Activated B cell treated with CpG ODN at 0.5 μM for 24 hours (primary cell): ENCODE results near the gene NTHL1. TPM values are rescaled to one million over a fixed set of nuclear protein-coding genes. Genes with fewer than 3 reads are reported as not detected.

Source experiments
- ATAC-seq: fragments of 200-7000 bp; cut with Tn5 transposase; one replicate; pipeline ENCODE4 v1.10.0; 2021; ENCODE audit warnings: low read depth, mild to moderate bottlenecking, moderate library complexity
- CTCF ChIA-PET: fragments of 350-600 bp; sonication (Branson Sonifier 250); formaldehyde crosslinking; loops from one replicate; lab custom pipeline; 2021; ENCODE audit warnings: antibody characterized with exemption; lab: Charles Lee
- POLR2A ChIA-PET: fragments of 350-600 bp; sonication (Branson Sonifier 250); formaldehyde crosslinking; loops from one replicate; lab custom pipeline; 2021; ENCODE audit warnings: antibody characterized with exemption; lab: Charles Lee
- DNase-seq: peaks from one replicate; pipeline ENCODE4 v3.0.0; 2022
- H3K27ac Mint-ChIP-seq: one replicate; pipeline ENCODE4 v1.8.0; 2020; ENCODE audit warnings: mixed read lengths
- H3K27me3 Mint-ChIP-seq: one replicate; pipeline ENCODE4 v1.8.0; 2021; ENCODE audit warnings: mixed read lengths
- H3K36me3 Mint-ChIP-seq: one replicate; pipeline ENCODE4 v1.8.0; 2021; ENCODE audit warnings: low read depth, mixed read lengths
- H3K4me1 Mint-ChIP-seq: one replicate; pipeline ENCODE4 v1.8.0; 2021; ENCODE audit warnings: mixed read lengths
- H3K4me3 Mint-ChIP-seq: one replicate; pipeline ENCODE4 v1.8.0; 2020; ENCODE audit warnings: mild to moderate bottlenecking, mixed read lengths
- H3K9me3 Mint-ChIP-seq: one replicate; pipeline ENCODE4 v1.8.0; 2020; ENCODE audit warnings: mixed read lengths
- intact Hi-C: fragments of 100-400 bp; cut with micrococcal nuclease; formaldehyde crosslinking; loops from one replicate; pipeline ENCODE4 v1.15.1; 2024
- total RNA-seq: library from RNA; stranded (reverse); gene quantifications from 2 replicates; pipeline ENCODE4 v1.2.3, GENCODE V29; 2022
- TF ChIP-seq, protein P1 (sequence below): fragments of 200-600 bp; IDR thresholded peaks from one replicate; pipeline ENCODE4 v1.8.0; 2022; ENCODE audit warnings: antibody characterized with exemption, mild to moderate bottlenecking

The NTHL1 gene
- total RNA-seq, 1 donor from 2014 or later, result 10.5 TPM

DNA sequence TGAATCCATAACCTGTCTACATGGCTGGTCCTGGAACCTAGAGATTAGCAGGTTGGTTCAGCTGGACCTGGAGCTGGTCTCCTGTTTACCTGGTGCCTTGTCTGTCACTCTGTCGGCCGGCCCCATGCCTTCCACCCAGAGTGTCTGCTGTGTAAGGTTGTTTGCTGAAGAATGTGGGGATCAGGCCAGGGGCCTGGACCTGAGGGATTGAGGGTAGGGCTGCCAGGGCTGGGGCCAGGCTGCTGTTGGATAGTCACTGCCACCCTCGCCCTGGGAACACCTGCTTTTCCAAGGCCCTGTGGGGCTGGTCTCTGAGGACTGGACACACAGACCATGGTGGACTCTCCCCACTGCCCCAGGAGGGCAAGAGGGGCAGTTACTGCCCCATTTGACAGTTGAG is 19.5 kb downstream of the NTHL1 start:
- Mint-ChIP-seq H3K9me3 (no peaks in the 10 kb centered on the region), H3K36me3 (no peaks in the 10 kb centered on the region), H3K4me3 (peak overlapping the region; percentile 69), H3K4me1 (peaks cover 12% of the 10 kb centered on the region), H3K27ac (no peak overlapping the region), H3K27me3 (peaks cover 8% of the 10 kb centered on the region)
- DNase-seq (no peak), ATAC-seq (no peak)
- intact Hi-C loops, result no loop called here
- ChIA-PET CTCF (interaction anchor here (1.8 kb wide), 1 partner anchor 112 kb away, joined by 7 read pairs; no protein-coding TSS in a partner anchor), POLR2A (interaction anchor here (0.6 to 1.6 kb wide), 2 partner anchors 127 to 628 kb away, joined by 9 to 12 read pairs; partner anchors contain the start of gene TRAF7)
- TF ChIP-seq, protein P1, sequence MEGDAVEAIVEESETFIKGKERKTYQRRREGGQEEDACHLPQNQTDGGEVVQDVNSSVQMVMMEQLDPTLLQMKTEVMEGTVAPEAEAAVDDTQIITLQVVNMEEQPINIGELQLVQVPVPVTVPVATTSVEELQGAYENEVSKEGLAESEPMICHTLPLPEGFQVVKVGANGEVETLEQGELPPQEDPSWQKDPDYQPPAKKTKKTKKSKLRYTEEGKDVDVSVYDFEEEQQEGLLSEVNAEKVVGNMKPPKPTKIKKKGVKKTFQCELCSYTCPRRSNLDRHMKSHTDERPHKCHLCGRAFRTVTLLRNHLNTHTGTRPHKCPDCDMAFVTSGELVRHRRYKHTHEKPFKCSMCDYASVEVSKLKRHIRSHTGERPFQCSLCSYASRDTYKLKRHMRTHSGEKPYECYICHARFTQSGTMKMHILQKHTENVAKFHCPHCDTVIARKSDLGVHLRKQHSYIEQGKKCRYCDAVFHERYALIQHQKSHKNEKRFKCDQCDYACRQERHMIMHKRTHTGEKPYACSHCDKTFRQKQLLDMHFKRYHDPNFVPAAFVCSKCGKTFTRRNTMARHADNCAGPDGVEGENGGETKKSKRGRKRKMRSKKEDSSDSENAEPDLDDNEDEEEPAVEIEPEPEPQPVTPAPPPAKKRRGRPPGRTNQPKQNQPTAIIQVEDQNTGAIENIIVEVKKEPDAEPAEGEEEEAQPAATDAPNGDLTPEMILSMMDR, result no peak

DNA sequence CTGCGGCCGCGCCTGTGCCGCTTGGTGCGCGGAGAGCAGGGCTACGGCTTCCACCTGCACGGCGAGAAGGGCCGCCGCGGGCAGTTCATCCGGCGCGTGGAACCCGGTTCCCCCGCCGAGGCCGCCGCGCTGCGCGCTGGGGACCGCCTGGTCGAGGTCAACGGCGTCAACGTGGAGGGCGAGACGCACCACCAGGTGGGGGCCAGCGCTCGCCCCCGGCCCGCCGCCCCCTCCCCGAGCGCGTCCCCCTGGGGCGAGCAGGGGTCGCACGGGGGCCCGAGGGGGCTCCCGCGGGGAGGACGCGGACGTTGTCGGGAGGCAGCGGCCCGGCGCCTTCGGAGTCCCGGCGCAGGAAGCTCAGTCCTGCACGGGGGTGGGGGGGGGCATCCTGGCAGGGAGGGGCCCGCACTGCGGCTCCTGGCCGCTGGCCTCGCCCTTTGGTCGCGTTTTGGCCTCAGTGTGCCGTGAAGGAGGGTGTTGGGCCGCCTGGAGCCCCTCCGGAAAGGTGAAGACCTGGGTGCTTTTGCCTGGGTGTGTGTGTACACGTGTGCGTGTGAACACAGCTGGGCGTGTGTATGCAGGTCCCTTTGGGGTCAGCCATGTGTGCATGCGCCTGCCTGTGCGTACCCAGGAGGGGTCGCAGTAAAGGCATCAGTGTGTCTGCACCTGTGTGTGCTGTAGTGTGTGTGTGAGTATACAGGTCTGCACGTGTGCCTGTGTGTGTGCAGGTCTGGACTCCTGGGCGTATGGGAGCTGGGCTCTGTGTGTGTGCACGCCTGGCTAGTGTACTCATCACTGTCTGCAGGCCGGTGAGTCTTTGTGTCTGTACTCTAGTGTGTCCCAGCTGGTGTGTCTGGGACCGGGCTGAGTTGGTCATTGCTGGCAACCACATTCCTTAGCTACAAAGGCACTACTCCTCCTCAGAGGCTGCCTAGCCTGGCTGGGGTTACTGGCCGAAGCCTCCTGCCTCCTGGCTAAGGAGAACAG is 20.3 kb downstream of the NTHL1 start:
- Mint-ChIP-seq H3K9me3 (no peaks in the 10 kb centered on the region), H3K36me3 (no peaks in the 10 kb centered on the region), H3K27ac (no peak overlapping the region), H3K4me1 (peaks cover 20% of the 10 kb centered on the region), H3K27me3 (peaks cover 13% of the 10 kb centered on the region), H3K4me3 (peak overlapping the region; percentile 69)
- ATAC-seq (no peak), DNase-seq (no peak)
- TF ChIP-seq, protein P1, result no peak
- intact Hi-C loops, result no loop called here
- POLR2A ChIA-PET, result interaction anchor here (0.6 to 1.6 kb wide), 4 partner anchors 20 to 128 kb away, joined by 3 to 12 read pairs (median 4); partner anchors contain the start of genes NTHL1, RPS2, TRAF7 and TSC2
- CTCF ChIA-PET, result interaction anchor here (0.6 to 1.8 kb wide), 2 partner anchors 84 to 113 kb away, joined by 4 to 7 read pairs; no protein-coding TSS in a partner anchor

DNA sequence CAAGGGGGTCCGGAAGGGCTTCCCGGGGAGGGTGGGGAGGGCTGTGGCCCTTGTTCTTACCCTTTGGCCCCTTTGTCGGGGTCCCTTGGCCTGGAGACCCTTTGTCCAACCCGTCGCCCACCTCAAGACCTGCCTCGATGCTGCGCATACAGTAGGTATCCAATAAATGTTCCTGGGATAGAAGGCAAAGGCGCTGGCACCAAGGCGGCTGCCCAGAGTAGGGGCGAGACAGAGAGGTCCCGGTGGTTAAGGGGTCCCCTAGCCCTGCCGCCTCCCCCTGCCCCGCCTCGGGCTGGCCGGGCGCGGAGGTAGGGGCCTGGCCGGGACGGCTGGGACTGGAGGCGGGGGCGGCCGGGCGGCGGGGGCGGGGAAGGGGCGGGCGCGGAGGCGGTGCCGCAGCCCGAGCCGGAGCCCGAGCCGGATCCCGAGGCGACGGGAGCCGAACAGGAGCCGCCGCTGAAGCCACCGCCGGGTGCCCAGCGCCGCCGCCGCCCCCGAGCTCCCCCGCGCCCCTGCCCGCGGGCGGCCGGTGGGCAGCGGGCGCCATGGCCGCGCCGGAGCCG is 21.1 kb downstream of the NTHL1 start, which contains the start of gene NHERF2:
Gene NHERF2 (plus strand): TSS at position 442 of the 563 bp plus-strand sequence. CDS start 104 bp downstream, at position 546.
- DNase-seq, result peak; percentile 37
- POLR2A ChIA-PET, result interaction anchor here (1.0 to 1.6 kb wide), 2 partner anchors 21 to 129 kb away, joined by 4 to 12 read pairs; partner anchors contain the start of genes NTHL1, TRAF7 and TSC2
- CTCF ChIA-PET, result interaction anchor here (0.6 to 1.8 kb wide), 2 partner anchors 83 to 114 kb away, joined by 4 to 7 read pairs; no protein-coding TSS in a partner anchor
- Mint-ChIP-seq H3K4me1 (peaks cover 19% of the 10 kb centered on the region), H3K27ac (no peak within 1 kb of the TSS), H3K27me3 (peaks cover 16% of the 10 kb centered on the region), H3K9me3 (no peaks in the 10 kb centered on the region), H3K36me3 (no peaks in the 10 kb centered on the region), H3K4me3 (peak within 1 kb of the TSS; percentile 69)
- TF ChIP-seq, protein P1, result no peak
- intact Hi-C loops, result no loop called here
- ATAC-seq, result no peak

DNA sequence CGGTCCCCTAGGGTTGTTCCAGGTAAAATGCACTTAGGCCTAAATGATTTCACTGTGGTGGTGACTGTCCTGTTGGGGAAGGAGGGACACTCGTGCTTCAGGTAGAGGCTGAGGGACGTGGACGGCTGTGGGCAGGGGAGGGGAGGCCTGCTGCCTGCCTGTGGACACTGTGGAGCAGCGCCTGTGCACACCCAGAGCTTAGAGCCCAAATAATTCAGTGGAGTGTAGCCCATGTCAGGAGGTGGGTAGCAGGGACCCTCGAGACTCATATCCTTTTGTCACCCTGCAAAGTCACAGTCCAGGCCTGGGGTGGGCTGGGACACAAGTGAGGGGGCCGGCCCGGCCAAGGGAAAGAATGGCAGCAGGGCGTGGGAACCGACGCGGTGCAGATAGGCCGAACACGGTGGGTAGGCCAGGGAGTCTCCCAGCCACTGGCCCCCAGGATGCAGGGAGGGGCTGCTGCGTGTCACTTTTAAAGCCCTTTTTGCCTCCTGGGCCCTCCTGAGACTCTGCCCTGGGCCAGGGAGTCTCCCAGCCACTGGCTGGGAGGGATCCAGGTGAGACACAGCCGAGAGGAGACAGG is 21.7 kb downstream of the NTHL1 start:
- DNase-seq (no peak), ATAC-seq (no peak)
- CTCF ChIA-PET, result interaction anchor here (0.6 to 1.7 kb wide), 2 partner anchors 82 to 115 kb away, joined by 4 to 6 read pairs; no protein-coding TSS in a partner anchor
- intact Hi-C loops, result no loop called here
- Mint-ChIP-seq H3K36me3 (no peaks in the 10 kb centered on the region), H3K27me3 (peaks cover 17% of the 10 kb centered on the region), H3K4me3 (peak overlapping the region; percentile 61), H3K4me1 (peaks cover 19% of the 10 kb centered on the region), H3K9me3 (no peaks in the 10 kb centered on the region), H3K27ac (no peak overlapping the region)
- POLR2A ChIA-PET, result no interaction called here
- TF ChIP-seq, protein P1, result no peak
